Bronchial epithelial cell (primary cell): ENCODE data around the gene PLXND1. TPM values are rescaled to one million over a fixed set of nuclear protein-coding genes. Genes with fewer than 3 reads are reported as not detected.

ENCODE experiments used
- DNase-seq: peaks from one replicate; pipeline ENCODE4 v3.0.0-alpha.2; 2010; ENCODE audit warnings: low read depth
- FAIRE-seq: peaks from 2 replicates; lab custom pipeline; 2011; peaks lifted over from hg19 to GRCh38; lab: Jason Lieb, UNC
- H3K27me3 ChIP-seq: 2 replicates; pipeline ENCODE4 v1.5.1; 2011; ENCODE audit warnings: low read length; ENCODE audit not compliant: control insufficient read depth, insufficient read depth
- H3K36me3 ChIP-seq: 2 replicates; pipeline ENCODE4 v1.5.1; 2011; ENCODE audit warnings: low read length; ENCODE audit not compliant: control insufficient read depth, insufficient read depth
- H3K4me3 ChIP-seq: 2 replicates; pipeline ENCODE4 v1.5.1; 2011; ENCODE audit warnings: mild to moderate bottlenecking, low read depth, low read length, control low read depth
- total RNA-seq: library from RNA; depleted of rRNA; stranded (reverse); fragments of >200 nt; gene quantifications from 2 replicates; pipeline ENCODE4 v1.2.1, GENCODE V29; 2014
- TF ChIP-seq, protein P1 (sequence below): IDR thresholded peaks from 2 replicates; pipeline ENCODE4 v1.5.1; 2011; ENCODE audit warnings: mild to moderate bottlenecking, moderate library complexity, low read length, control low read depth, inconsistent platforms; ENCODE audit not compliant: insufficient read depth, severe bottlenecking

PLXND1 gene
- total RNA-seq, 1 donor from 2014 or later: 2.4 TPM

GRCh38 chr3:129632056-129632455 lies 25.6 kb upstream of the PLXND1 start:
- no peak overlapping the region for H3K4me3 ChIP-seq
- FAIRE-seq (no peak), DNase-seq (no peak)
- TF ChIP-seq, protein P1, sequence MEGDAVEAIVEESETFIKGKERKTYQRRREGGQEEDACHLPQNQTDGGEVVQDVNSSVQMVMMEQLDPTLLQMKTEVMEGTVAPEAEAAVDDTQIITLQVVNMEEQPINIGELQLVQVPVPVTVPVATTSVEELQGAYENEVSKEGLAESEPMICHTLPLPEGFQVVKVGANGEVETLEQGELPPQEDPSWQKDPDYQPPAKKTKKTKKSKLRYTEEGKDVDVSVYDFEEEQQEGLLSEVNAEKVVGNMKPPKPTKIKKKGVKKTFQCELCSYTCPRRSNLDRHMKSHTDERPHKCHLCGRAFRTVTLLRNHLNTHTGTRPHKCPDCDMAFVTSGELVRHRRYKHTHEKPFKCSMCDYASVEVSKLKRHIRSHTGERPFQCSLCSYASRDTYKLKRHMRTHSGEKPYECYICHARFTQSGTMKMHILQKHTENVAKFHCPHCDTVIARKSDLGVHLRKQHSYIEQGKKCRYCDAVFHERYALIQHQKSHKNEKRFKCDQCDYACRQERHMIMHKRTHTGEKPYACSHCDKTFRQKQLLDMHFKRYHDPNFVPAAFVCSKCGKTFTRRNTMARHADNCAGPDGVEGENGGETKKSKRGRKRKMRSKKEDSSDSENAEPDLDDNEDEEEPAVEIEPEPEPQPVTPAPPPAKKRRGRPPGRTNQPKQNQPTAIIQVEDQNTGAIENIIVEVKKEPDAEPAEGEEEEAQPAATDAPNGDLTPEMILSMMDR: no peak
- no peaks in the 10 kb centered on the region for H3K36me3 ChIP-seq
- no peaks in the 10 kb centered on the region for H3K27me3 ChIP-seq

DNA sequence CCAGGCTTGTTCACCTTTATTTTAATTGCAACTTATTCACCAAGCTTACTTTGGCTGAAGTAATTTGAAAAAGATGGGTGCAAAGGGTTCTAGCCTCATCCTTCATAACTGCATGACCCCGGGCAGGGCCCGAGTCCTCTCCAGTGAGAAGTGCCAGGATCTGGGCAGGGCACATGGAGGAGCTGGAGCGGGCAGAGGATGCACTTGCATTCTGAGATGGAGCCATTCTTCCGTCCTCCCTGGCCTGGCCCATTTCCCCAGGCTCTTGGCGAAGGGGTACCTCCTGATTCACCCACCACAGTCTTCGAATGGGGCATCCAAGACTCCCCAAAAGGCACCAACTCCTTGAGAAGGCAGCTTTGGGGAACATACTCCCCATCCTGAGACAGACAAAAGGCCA lies 22.5 kb upstream of the PLXND1 start:
- TF ChIP-seq, protein P1: no peak
- no peak for FAIRE-seq
- DNase-seq: no peak

DNA sequence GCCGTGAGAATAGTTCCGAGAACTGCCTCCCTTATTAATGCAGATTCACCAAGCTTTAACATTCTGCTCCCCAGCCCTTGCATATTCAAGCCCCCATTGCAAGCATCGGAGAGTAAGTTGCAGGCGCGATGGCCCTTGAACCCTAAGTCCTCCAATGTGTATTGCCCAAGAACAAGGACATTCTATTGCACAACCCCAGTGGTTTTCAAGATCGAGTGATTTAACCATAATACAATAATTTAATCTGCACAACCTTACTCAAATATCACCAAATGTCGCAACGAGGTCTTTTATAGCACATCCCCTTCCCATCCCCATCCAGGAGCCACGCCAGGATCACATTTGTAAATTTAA lies 21.7 kb upstream of the PLXND1 start:
- peak overlapping the region; percentile 60 for H3K4me3 ChIP-seq
- FAIRE-seq (no peak), DNase-seq (no peak)
- TF ChIP-seq, protein P1: no peak
- no peaks in the 10 kb centered on the region for H3K27me3 ChIP-seq
- no peaks in the 10 kb centered on the region for H3K36me3 ChIP-seq

More for the DNA sequence above, 22.5 kb upstream of the PLXND1 start:
- H3K27me3 ChIP-seq: no peaks in the 10 kb centered on the region
- H3K36me3 ChIP-seq: no peaks in the 10 kb centered on the region
- no peak overlapping the region for H3K4me3 ChIP-seq

GRCh38 chr3:129627350-129628168 lies 21.1 kb upstream of the PLXND1 start:
- peak overlapping the region; percentile 60 for H3K4me3 ChIP-seq
- H3K27me3 ChIP-seq: no peaks in the 10 kb centered on the region
- DNase-seq (peak; percentile 81), FAIRE-seq (no peak)
- H3K36me3 ChIP-seq: no peaks in the 10 kb centered on the region
- TF ChIP-seq, protein P1: peak; percentile 84

- FAIRE-seq: no peak
Observed at GRCh38 chr3:129626744-129627349, 20.4 kb upstream of the PLXND1 start.

More at GRCh38 chr3:129626744-129627349, 20.4 kb upstream of the PLXND1 start:
- no peaks in the 10 kb centered on the region for H3K27me3 ChIP-seq
- H3K36me3 ChIP-seq: no peaks in the 10 kb centered on the region
- TF ChIP-seq, protein P1: no peak
- peak overlapping the region; percentile 60 for H3K4me3 ChIP-seq
- DNase-seq: peak; percentile 55
